Inferior parietal cortex (tissue), 1 donor: ENCODE measurements around the gene TMEM87A.

Source experiments
- DNase-seq: peaks from one replicate; pipeline ENCODE4 v3.0.0-alpha.2; 2016; ENCODE audit errors: extremely low spot score

TMEM87A gene

DNA sequence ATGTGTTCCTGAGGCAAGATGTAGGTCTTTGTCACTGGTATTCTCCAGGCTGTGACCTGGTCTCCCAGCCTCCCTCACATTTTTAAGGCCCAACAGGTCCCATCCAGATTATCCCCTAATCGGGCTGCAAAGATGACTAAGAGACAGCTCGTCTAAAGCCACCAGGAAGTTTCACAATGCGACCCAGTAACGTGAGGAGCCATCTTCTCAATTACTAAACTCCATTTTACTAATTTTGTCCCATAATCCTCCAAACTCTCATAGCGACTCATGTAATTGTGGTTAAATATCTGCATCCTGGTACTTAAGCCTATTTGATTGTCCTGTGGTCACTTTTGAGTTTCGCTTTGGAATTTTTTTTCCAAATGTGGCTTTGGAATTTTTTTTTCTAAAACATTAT lies 108.1 kb downstream of the TMEM87A start:
- DNase-seq, result no peak

DNA sequence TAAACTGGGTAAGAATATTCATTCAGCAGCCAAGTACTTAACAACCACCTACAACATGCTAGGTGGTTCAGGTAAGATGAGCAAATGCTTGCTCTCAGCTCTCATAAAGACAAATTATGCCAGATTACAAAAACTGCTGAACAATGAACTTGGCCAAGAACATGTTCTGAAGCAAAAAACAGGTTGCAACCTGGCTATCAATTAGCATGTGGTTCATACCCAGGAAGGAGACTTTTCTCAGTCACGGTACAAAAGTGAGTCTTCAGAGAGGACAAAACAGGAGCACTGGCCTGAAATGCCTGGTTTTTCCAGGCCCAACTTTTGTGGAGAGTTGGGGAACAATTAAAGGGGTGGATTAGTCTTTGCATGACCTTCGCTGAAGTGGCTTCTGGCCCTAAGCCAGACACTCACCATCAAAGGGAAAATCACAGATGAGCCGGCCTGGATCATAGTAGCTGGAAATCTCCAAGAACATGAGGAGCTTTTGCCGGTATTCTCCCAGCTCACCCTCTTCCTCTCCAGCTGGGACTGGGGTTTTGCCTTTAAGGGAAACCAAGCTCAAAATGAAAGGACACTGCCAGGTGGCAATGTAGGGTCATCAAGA lies 109.2 kb downstream of the TMEM87A start:
- no peak for DNase-seq

DNA sequence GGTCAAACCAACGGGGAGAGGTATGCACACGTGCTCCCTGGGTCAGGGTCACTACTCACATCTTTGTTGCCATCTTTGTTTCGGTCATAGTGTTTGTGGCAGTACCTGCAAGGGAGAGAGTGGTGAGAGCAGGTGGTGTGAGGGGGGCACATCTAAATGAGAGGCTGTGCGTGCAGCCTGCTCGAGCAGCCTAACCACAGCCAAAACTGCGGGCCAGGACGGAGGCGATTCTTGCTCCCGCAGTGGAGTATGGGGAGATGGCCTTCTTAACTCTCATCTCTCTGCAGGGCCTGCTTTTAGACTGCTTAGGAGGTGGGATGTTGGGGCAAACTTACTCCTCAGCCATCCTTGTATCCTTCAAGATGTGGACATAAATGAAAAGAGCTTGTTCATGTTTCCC lies 109.9 kb downstream of the TMEM87A start:
- no peak for DNase-seq
